GM19455 (cell line): ENCODE measurements around the gene GYS2.

Experiments
- ATAC-seq: cut with Tn5 transposase; IDR thresholded peaks from one replicate; pipeline ENCODE4 v1.9.1; 2021; ENCODE audit not compliant: unreplicated experiment

The GYS2 gene

GRCh38 chr12:21509768-21510167, 94.9 kb downstream of the GYS2 start:
- ATAC-seq = peak; percentile 79

- no peak for ATAC-seq
Measured at GRCh38 chr12:21507849-21508248, 96.8 kb downstream of the GYS2 start.

- ATAC-seq = no peak
Measured at GRCh38 chr12:21505888-21506287, 98.8 kb downstream of the GYS2 start.

- no peak for ATAC-seq
Measured at GRCh38 chr12:21502872-21503271, 101.8 kb downstream of the GYS2 start.

GRCh38 chr12:21502164-21502496, 102.5 kb downstream of the GYS2 start:
- peak; percentile 8 for ATAC-seq

- ATAC-seq = peak; percentile 98
Measured at GRCh38 chr12:21501258-21502163, 103.1 kb downstream of the GYS2 start, which contains the start of the genes GOLT1B and RECQL. GOLT1B (plus strand) TSS chr12:21501789; CDS start chr12:21501924, 135 bp downstream. RECQL (minus strand) TSS chr12:21501635; CDS start chr12:21499570, 2,065 bp downstream.

- no peak for ATAC-seq
Measured at GRCh38 chr12:21500786-21501257, 103.8 kb downstream of the GYS2 start.

- no peak for ATAC-seq
Measured at GRCh38 chr12:21499765-21500164, 104.9 kb downstream of the GYS2 start.
